LNCAP (cell line): ENCODE measurements around the gene S100A7.

Source experiments
- TF ChIP-seq, protein P1 (sequence below): fragments of 450-650 bp; IDR thresholded peaks from 2 replicates; pipeline ENCODE4 v1.5.1; 2017; ENCODE audit warnings: mild to moderate bottlenecking

Gene S100A7

DNA sequence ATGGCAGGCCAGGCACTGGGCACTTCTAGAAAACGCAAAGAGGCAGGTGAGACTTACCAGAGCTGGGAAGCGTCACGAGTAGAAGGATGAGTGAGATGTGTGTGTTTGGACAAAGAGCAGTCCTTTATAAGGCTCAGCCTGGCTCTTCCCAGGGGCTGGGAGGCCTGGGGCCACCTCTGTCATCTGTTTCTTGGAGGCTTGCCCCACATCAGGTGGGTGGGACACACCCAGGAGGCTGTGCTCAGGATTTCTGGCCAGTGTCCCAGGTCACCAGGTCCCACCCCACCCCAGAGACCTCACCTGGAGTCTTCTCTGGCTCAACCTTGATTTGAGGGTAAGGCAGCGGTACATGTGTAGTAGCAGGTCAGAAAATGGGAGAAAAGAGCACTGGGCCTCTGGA, at the start of gene S100A7:
Gene S100A7, minus strand, starts transcription at position 101 of the 400 bp plus-strand sequence. CDS start 1,638 bp downstream, outside the sequence.
- TF ChIP-seq, protein P1, sequence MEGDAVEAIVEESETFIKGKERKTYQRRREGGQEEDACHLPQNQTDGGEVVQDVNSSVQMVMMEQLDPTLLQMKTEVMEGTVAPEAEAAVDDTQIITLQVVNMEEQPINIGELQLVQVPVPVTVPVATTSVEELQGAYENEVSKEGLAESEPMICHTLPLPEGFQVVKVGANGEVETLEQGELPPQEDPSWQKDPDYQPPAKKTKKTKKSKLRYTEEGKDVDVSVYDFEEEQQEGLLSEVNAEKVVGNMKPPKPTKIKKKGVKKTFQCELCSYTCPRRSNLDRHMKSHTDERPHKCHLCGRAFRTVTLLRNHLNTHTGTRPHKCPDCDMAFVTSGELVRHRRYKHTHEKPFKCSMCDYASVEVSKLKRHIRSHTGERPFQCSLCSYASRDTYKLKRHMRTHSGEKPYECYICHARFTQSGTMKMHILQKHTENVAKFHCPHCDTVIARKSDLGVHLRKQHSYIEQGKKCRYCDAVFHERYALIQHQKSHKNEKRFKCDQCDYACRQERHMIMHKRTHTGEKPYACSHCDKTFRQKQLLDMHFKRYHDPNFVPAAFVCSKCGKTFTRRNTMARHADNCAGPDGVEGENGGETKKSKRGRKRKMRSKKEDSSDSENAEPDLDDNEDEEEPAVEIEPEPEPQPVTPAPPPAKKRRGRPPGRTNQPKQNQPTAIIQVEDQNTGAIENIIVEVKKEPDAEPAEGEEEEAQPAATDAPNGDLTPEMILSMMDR: no peak

DNA sequence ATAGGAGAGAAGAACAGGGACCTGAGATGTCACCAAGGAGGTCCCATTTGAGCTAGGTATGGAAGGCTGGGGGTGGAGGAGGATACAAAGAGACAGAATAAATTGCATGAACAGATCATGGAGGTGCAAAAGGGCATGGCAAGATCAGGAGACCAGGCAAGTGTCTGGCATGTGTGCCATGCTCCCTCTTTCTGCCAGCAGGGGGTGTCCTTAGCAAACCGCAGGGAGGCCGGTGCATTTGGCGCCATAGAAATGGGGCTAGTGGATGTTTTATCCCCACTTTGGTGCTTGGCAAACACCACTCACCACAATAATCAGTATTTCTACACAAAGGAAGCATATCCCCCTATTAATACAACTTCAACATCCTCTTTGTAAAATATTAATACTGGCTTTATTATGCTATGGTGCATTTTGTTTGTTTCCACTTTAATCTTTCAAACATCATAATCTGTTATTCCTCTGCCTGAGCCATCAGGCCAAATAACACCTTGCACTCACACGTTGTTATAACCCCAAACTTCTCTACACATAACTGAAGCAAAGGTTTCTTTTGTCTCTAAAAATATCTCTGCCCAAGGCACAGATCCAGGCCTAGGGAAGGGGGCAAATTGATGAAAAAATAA, 49.4 kb upstream of the S100A7 start:
- TF ChIP-seq, protein P1: peak; percentile 81

DNA sequence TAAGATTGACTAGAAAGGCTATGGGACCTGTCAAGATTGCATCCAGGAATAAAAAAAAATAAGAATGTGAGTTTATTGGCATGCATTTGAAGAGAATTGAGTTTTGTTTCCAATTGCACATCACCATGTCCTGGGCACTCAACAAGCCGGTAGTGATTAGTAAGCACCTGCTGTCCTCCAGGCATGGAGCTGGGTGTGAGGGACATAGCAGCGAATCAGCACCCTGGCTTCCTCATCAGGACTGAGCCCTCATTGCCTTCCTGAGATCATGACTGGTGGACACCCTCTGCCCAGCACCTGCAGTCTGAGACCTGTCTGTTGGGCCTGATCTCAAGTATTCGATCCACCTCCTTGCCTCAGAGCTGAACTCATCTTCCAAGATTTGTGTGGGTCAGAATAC, 48.6 kb upstream of the S100A7 start:
- TF ChIP-seq, protein P1: no peak

DNA sequence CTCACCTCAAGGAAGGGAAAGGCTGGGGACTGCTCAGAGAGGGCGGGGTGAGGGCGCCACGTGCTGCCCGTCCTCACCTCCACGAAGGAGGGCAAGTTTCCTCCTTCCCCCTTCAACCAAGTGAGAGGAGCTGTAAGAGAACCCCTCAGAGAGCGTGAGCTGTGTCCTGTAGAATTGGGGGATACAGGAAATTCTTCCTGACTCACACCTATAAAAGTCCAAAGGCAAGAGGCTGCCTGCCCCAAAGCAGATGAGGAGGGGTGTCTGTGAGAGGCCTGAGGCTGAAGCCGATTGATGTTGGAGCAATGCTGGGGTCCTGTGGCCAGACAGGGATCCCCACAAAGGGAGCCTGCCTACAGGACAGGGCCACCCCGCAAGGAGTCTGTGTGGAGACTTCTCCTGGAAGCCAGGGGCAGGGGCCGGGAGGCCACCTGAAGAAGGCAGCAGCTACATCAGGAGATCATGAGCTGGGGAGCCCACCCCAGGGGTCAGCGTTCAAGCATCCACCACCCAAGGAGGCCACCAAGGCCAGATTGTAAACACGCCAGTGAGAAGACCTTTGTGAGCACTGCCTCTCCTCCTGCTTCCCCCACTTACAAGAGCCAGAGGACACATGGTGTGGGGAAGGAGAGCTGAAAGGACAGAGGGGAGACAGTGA, 47.6 kb upstream of the S100A7 start:
- TF ChIP-seq, protein P1: no peak

DNA sequence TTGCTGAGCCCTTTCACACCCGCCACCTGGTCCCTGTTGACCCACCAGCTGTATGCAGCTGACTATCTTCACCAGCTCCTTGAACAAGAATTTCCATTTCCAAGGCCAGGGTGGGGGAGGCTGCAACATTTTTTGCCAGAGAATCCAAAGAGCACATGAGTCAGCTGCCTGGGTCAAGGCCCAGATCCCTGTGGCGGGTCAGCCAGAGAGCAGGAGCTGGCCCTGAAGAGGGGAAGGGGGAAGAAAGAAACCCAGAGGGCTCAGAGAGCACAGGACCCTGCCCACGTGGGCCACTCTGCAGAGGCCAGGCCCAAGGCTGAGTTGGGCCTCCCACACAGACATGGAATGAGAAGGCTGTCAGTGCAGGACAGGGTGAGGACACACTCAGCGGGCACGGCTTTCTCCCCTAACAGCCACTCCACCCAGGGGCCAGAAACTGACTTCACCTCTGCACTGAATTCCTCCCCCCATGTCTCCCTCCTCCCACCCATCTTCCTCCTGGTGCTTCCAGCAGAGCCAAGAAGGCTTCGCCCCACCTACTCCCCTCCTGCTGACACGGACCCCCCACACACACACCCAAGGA, 46.5 kb upstream of the S100A7 start:
- TF ChIP-seq, protein P1: no peak

DNA sequence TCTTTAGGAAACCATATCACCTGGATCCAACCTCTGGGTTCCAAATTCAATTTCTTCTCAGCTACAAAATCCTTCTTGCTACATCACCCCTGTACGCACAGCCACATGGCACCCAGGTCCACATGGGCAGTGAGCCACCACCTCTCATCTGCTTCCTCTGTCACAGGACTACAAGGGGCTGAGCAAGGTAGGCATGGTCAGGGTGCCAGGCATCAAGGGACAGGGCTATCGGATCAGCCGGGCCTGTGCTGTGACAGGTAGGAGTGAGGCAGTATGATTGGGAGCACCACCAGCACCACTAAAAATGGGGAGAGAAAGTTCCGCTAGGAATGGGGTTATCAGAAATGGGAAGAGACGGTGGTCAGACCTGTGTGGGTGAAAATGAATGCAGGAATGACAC, 45.9 kb upstream of the S100A7 start:
- TF ChIP-seq, protein P1: no peak

DNA sequence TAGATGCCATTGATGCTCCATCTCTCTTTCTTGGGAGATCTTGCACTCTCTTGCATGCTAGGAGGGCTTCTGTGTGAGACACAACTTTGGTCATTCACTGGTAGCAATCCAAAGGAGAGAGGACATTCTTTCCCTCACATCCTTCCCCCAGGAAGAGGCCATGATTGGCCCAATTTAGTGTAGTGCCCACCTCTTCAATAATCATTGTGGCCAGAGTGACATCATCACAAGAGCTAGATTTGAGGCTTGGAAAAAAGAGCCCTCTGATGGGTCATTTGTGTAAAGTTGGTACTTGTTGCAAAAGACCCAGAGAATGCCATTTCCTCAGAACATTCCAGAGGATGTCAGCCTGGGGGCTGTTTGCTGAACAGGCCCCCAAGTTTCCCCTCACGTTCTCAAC, 45.1 kb upstream of the S100A7 start:
- TF ChIP-seq, protein P1: no peak
